Activated naive CD4-positive, alpha-beta T cell treated with anti-CD3 and anti-CD28 coated beads for 36 hours (primary cell): Measurements from ENCODE around the gene TTC24. TPM values are rescaled to one million over a fixed set of nuclear protein-coding genes. Genes with fewer than 3 reads are reported as not detected.

Source experiments
- CTCF ChIA-PET: fragments of 350-600 bp; sonication (Branson Sonifier 250); formaldehyde crosslinking; loops from one replicate; lab custom pipeline; 2021; ENCODE audit warnings: antibody characterized with exemption; lab: Charles Lee
- DNase-seq: peaks from one replicate; pipeline ENCODE4 v3.0.0-alpha.2; 2020
- H3K27ac Mint-ChIP-seq: one replicate; pipeline ENCODE4 v1.8.0; 2021; ENCODE audit warnings: mild to moderate bottlenecking, mixed read lengths
- H3K27me3 Mint-ChIP-seq: one replicate; pipeline ENCODE4 v1.8.0; 2021; ENCODE audit warnings: low read depth, mixed read lengths
- H3K36me3 Mint-ChIP-seq: one replicate; pipeline ENCODE4 v1.8.0; 2021; ENCODE audit warnings: low read depth, mixed read lengths
- H3K4me1 Mint-ChIP-seq: one replicate; pipeline ENCODE4 v1.8.0; 2021; ENCODE audit warnings: low read depth, mixed read lengths
- H3K4me3 Mint-ChIP-seq: one replicate; pipeline ENCODE4 v1.8.0; 2021; ENCODE audit warnings: mild to moderate bottlenecking, moderate library complexity, mixed read lengths
- H3K9me3 Mint-ChIP-seq: one replicate; pipeline ENCODE4 v1.8.0; 2021; ENCODE audit warnings: mixed read lengths
- intact Hi-C: fragments of 100-400 bp; cut with micrococcal nuclease; formaldehyde crosslinking; loops from one replicate; pipeline ENCODE4 v1.15.1; 2023
- total RNA-seq, 2 experiments: library from RNA; stranded (reverse); gene quantifications; one replicate each; pipeline ENCODE4 v1.2.3, GENCODE V29; 2021

TTC24 gene
- total RNA-seq, 2 experiments from 2014 or later: 3.1 to 3.9 TPM

DNA sequence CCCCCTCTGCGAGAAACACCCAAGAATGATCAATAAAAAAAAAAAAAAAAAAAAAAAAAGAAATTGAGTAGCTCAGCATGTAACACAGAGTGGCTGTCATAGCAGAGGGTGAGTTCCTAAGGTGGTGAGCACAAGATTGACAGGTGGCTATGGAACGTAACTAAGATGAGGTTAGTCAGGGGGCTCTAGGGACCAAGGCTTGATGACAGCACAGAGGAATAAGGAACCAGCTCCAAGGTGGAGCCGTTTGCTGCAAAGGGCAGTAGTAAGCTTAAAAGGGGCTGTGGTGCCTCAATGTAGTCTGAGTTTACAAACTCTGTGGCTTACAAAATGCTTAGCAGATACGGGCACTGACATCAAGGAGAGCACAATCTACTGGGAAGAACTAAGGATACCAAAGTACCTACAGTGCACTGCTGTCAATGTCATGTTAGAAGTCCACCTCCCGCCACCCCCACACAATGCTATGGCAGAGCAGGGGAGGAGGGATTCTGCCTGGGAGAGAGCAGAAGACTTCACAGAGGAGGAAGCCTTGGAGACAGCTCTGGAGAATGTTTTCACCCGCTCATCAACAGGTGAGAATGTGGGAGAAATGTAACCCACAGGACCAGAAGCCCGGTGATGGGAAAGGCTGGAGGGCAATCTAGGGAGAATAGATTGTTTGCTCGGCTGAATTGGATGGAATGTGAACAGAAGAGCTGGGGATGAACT is 20.3 kb upstream of the TTC24 start:
- intact Hi-C loops: no loop called here
- no peak overlapping the region for H3K4me3 Mint-ChIP-seq
- no peak for DNase-seq
- H3K27ac Mint-ChIP-seq: no peak overlapping the region
- H3K4me1 Mint-ChIP-seq: no peaks in the 10 kb centered on the region
- no peaks in the 10 kb centered on the region for H3K36me3 Mint-ChIP-seq
- no peaks in the 10 kb centered on the region for H3K9me3 Mint-ChIP-seq
- CTCF ChIA-PET: no interaction called here
- H3K27me3 Mint-ChIP-seq: no peaks in the 10 kb centered on the region

DNA sequence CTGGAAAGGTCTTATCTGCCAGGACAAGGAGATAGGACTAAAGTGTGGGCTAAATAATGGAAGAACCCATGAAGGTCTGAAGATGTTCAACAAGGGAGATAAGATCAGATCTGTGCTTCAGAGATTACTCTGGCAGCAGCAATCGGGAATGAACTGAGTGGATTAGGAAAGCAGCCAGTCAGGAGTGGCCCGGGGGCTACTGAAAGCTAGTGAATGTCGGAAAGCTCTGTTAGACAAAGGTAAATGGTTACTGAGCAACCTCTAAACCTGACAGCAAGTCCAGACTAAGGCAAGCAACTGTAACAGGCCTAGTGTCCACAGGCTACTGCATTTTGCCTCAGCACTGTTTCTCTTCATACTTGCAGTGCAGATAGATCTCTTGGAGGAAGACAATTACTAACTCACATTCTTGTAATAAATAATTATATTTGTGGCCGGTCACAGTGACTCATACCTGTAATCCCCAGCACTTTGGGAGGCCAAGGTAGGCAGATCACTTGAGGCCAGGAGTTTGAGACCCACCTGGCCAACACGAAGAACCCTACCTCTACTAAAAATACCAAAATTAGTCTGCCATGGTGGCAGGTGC is 19.6 kb upstream of the TTC24 start:
- Mint-ChIP-seq H3K27ac (no peak overlapping the region), H3K36me3 (no peaks in the 10 kb centered on the region), H3K4me1 (no peaks in the 10 kb centered on the region), H3K27me3 (no peaks in the 10 kb centered on the region), H3K4me3 (no peak overlapping the region), H3K9me3 (no peaks in the 10 kb centered on the region)
- CTCF ChIA-PET: no interaction called here
- intact Hi-C loops: no loop called here
- DNase-seq: no peak

DNA sequence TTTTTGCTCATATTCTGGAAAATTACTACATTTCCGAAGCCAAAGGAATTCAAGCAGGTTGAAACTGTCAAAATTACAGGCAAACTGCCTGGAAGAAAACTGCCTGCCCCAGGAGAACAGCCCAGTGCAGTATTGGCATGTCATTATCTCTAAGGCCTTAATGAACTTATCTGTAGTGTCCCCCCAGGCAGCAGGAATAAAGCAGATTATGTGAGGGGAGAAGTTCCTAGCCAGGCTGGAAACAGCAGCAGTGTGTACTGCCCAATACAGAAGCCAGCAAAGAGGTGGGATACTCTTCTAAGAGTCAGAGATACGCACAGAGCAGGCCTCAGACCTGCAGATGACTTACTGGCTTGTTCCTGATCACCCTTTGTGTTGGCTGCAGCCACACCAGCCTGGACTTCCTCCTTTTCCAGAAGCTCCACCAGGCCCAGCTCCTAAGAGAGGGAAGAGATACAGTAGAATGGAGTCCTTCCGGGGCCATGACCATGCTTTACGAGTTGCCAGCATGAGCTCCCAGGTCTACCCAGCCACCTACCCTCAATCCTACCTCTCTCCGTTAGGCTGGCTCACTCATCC is 18.8 kb upstream of the TTC24 start:
- no peak for DNase-seq
- intact Hi-C loops: no loop called here
- Mint-ChIP-seq H3K9me3 (no peaks in the 10 kb centered on the region), H3K27ac (no peak overlapping the region), H3K27me3 (no peaks in the 10 kb centered on the region), H3K4me3 (no peak overlapping the region), H3K4me1 (no peaks in the 10 kb centered on the region), H3K36me3 (no peaks in the 10 kb centered on the region)
- CTCF ChIA-PET: no interaction called here

DNA sequence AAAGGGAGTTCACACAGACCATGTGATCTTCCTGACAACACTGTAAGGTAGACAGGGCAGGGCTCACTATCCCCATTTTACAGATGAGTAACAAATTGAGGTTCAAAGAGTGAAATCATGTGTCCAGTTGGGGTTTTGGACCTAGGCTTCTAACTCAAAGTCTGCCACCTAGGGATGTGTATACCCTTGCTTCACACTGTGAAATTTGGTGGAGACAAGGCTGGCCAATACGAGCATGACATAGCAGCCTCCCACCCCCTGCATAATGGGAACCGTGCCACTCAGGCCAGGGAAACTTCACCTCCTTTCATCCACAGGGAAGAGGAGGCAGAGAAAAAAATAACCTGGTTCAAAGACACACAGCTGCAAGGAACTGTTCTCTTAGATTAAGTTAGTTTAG is 14.0 kb upstream of the TTC24 start:
- peaks cover 3% of the 10 kb centered on the region for H3K27me3 Mint-ChIP-seq
- intact Hi-C loops: no loop called here
- no peak for DNase-seq
- no peak overlapping the region for H3K4me3 Mint-ChIP-seq
- H3K36me3 Mint-ChIP-seq: no peaks in the 10 kb centered on the region
- no peaks in the 10 kb centered on the region for H3K9me3 Mint-ChIP-seq
- H3K27ac Mint-ChIP-seq: no peak overlapping the region
- no peaks in the 10 kb centered on the region for H3K4me1 Mint-ChIP-seq
- CTCF ChIA-PET: interaction anchor here (0.5 kb wide), 1 partner anchor 51 kb away, joined by 3 read pairs; no protein-coding TSS in a partner anchor

DNA sequence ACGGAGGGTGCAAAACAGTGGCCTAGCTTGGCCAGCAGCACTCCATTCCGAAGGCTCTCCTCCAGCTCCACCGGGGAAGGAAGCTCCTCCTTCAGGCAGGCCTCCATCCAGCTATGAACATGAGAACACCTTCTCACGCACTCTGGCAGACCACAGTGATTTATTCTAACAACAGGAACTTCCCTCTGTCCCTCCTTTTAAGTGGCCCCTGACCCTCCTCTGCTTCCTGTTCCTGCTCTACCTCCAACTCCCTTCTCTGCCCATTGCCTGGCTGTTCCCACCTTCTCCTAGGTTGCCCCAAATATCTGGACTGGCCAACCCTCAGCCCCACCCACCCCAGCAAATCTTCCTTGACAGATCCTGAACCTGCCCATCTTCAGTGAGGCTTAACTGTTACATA is 13.1 kb upstream of the TTC24 start:
- intact Hi-C loops: no loop called here
- Mint-ChIP-seq H3K9me3 (no peaks in the 10 kb centered on the region), H3K4me1 (peaks cover 5% of the 10 kb centered on the region), H3K27ac (no peak overlapping the region), H3K4me3 (no peak overlapping the region), H3K27me3 (peaks cover 11% of the 10 kb centered on the region), H3K36me3 (no peaks in the 10 kb centered on the region)
- CTCF ChIA-PET: interaction anchor here (1.3 kb wide), 1 partner anchor 61 kb away, joined by 4 read pairs; no protein-coding TSS in a partner anchor
- no peak for DNase-seq

DNA sequence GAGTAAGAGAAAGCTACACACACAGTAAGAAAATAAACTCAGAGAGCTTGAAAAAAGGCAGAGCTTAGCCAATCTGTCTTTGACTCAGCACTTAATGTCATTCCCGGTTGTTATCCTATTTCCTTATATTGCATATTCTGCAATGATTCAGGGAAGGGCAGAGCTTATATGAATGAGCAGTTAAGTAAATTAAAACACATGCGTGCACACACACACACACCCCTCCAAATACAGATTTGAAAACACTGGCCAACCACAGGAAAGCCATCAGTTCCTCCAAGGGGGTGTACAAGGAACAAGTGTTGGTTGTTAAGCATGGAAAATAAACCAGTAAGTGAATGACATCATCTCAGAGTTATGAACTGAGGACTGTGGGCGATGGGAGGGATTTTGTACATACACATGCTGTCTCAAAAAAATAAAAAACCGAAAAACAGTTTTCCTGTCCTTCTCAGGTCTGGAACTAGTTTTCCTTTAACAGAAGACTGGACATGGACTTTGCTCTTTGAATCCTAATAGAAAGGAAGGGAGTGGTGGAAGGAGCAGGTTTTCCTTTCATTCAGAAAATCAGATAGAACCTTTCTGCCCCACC is 8.2 kb upstream of the TTC24 start:
- Mint-ChIP-seq H3K27ac (no peak overlapping the region), H3K4me1 (peaks cover 18% of the 10 kb centered on the region), H3K4me3 (peak overlapping the region; percentile 93), H3K9me3 (no peaks in the 10 kb centered on the region), H3K36me3 (peaks cover 2% of the 10 kb centered on the region), H3K27me3 (peaks cover 30% of the 10 kb centered on the region)
- intact Hi-C loops: loop anchor here (2.0 to 5.0 kb wide), 2 partner anchors 49 to 91 kb away; no protein-coding TSS in a partner anchor
- CTCF ChIA-PET: interaction anchor here (0.6 to 2.1 kb wide), 13 partner anchors 10 to 187 kb away, joined by 3 to 11 read pairs (median 3); no protein-coding TSS in a partner anchor
- DNase-seq: no peak

DNA sequence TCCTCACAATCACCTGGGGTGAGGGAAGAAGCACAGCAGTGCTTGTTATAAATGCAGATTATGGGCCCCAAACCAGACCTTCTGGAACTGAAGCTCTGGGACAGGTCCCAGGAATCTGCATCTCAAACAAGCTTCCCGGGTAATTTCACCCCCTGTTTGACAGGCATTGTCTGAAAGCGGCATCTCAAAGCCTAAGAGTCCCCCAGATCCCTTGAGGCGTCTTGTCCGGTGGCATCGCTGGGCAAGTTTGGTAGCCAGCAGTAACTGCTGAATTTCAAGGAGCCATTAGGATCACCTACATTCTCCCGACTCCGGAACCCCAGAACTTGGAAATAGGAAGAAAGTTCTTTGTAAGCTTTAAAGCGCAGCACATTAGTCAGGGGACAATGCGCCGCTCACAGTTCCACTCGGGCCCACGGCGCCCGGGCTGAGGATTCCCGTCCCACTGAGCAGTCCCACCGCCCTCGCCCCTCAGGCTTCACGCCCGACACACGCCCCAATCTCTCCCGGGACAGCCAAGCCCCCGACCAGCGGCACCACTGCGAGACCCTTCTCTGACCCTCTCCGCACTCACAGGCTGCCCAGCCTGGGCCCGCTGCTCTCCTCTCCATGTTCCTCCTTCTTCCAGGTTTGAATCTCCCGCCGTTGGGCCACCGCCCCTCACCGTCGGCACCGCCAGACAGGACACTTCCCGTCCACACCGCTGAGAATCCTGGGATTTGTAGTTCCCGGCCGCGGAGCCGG is 7.4 kb upstream of the TTC24 start, which contains the start of gene IQGAP3:
Gene IQGAP3 (minus strand): TSS at position 647 of the 744 bp plus-strand sequence. CDS start 36 bp downstream, at position 611.
- Mint-ChIP-seq H3K36me3 (peaks cover 2% of the 10 kb centered on the region), H3K27ac (peak within 1 kb of the TSS; percentile 6), H3K4me3 (peak within 1 kb of the TSS; percentile 93), H3K9me3 (no peaks in the 10 kb centered on the region), H3K27me3 (peaks cover 30% of the 10 kb centered on the region), H3K4me1 (peaks cover 18% of the 10 kb centered on the region)
- peak; percentile 79 for DNase-seq
- CTCF ChIA-PET: interaction anchor here (0.7 to 2.1 kb wide), 9 partner anchors 10 to 188 kb away, joined by 3 to 11 read pairs (median 4); no protein-coding TSS in a partner anchor
- intact Hi-C loops: loop anchor here (1.0 to 5.0 kb wide), 3 partner anchors 50 to 91 kb away; no protein-coding TSS in a partner anchor

DNA sequence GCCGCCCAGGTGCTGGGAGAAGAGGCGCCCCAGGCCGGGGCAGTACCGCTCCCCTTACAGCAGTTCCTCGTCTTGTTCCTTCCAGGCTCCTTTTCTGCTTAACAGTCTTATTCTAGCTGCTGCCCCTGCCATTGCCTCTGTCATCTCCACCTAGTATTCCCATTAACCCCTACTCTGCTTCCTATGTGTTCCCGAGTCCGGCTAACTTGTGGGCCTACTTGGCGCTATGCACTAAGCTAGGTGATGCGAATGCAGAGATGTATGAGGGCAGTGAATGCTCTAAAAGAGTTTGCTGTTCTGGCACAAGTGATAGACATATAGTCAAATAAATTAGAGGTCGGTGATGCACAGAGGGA is 6.9 kb upstream of the TTC24 start:
- intact Hi-C loops: loop anchor here (1.0 to 5.0 kb wide), 2 partner anchors 50 to 84 kb away; no protein-coding TSS in a partner anchor
- CTCF ChIA-PET: interaction anchor here (0.6 to 1.9 kb wide), 2 partner anchors 32 to 87 kb away, joined by 3 to 4 read pairs; no protein-coding TSS in a partner anchor
- Mint-ChIP-seq H3K9me3 (no peaks in the 10 kb centered on the region), H3K36me3 (peaks cover 2% of the 10 kb centered on the region), H3K4me1 (peaks cover 18% of the 10 kb centered on the region), H3K27me3 (peaks cover 30% of the 10 kb centered on the region), H3K27ac (peak overlapping the region; percentile 6), H3K4me3 (peak overlapping the region; percentile 93)
- no peak for DNase-seq

DNA sequence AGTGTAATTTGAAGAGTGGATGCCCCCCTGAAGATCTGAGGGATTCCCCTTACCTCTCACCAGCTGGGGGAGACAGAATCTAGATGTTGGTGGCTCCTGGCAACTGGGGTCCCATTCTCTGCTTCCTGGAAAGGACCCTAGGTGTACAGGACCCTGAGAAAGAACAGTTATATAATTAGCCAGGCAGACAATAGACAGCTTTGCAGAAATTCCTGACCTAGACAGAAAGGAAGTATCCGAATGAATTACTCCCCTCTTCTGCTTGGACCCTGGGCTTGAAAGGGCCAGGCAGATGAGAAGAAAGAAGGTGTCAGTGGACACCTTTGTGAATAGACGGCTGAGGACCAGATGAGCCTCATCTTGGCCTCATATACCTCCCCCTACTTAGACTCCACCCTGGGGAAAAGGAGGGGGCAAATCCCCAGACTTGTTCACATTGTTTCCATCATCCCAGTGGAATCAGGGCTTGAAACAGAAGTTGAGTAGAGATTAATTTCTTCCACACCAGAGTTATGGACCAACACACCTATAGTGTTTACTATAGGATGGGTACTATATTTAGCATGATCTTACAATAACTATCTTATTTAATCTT is 5.4 kb upstream of the TTC24 start:
- peaks cover 2% of the 10 kb centered on the region for H3K36me3 Mint-ChIP-seq
- intact Hi-C loops: loop anchor here (5.0 kb wide), 1 partner anchor 52 kb away; no protein-coding TSS in a partner anchor
- CTCF ChIA-PET: no interaction called here
- no peak overlapping the region for H3K4me3 Mint-ChIP-seq
- peaks cover 18% of the 10 kb centered on the region for H3K4me1 Mint-ChIP-seq
- no peak for DNase-seq
- peaks cover 30% of the 10 kb centered on the region for H3K27me3 Mint-ChIP-seq
- H3K9me3 Mint-ChIP-seq: no peaks in the 10 kb centered on the region
- H3K27ac Mint-ChIP-seq: no peak overlapping the region

DNA sequence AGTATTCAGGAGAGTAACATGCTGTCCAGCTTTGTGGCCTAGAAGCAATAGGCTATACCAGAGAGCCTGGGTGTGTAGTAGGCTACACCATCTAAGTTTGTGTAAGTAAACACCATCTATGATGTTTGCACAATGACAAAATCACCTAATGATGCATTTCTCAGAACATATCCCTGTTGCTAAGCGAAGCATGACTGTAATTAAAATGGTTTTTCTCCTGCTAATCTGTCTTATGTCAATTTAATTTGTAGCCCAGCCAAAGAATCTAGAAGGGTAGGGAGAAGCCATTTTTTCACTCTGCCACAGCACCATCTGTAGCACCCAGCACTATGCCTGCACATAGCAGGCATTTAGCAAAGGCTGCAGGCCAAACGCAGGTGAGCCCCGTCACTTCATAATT is 2.0 kb upstream of the TTC24 start:
- no peak overlapping the region for H3K4me3 Mint-ChIP-seq
- DNase-seq: no peak
- intact Hi-C loops: no loop called here
- no peak overlapping the region for H3K27ac Mint-ChIP-seq
- peaks cover 8% of the 10 kb centered on the region for H3K27me3 Mint-ChIP-seq
- H3K36me3 Mint-ChIP-seq: no peaks in the 10 kb centered on the region
- CTCF ChIA-PET: interaction anchor here (0.5 kb wide), 1 partner anchor 24 kb away, joined by 4 read pairs; the partner anchor contains the start of gene GPATCH4
- H3K9me3 Mint-ChIP-seq: no peaks in the 10 kb centered on the region
- H3K4me1 Mint-ChIP-seq: peaks cover 11% of the 10 kb centered on the region

DNA sequence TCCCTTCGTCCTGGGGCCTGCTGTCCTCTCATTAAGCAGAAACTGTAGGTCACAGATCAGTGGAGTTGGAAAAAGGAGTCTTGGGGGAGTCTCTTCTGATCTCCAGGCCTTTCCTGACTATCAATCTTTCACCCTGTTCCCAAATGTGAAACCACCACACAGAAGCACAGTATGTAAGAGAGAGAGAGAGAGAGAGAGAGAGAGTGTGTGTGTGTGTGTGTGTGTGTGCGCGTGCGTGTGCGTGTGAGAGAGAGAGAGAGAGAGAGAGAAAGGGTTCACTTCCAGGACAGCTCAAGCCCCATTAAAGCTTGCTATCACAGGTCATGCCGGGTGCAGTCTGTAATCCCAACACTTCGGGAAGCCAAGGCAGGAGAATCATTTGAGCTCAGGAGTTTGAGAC is 1.5 kb upstream of the TTC24 start:
- CTCF ChIA-PET: interaction anchor here (0.7 to 1.1 kb wide), 2 partner anchors 11 to 98 kb away, joined by 3 to 5 read pairs; no protein-coding TSS in a partner anchor
- Mint-ChIP-seq H3K4me1 (peaks cover 14% of the 10 kb centered on the region), H3K36me3 (no peaks in the 10 kb centered on the region), H3K4me3 (no peak overlapping the region), H3K27ac (no peak overlapping the region), H3K27me3 (peaks cover 3% of the 10 kb centered on the region), H3K9me3 (no peaks in the 10 kb centered on the region)
- intact Hi-C loops: no loop called here
- no peak for DNase-seq
